Inflammatory macrophage (primary cell): ENCODE data around the gene GUCY2F.
A peak's percentile ranks its signal among the peaks of the same experiment; 100 is the strongest.

Experiments used
- DNase-seq, 2 donors: peaks; one replicate each; pipeline ENCODE4 v3.0.0-alpha.2; 2020 to 2022
- total RNA-seq, 18 experiments: gene quantifications; one replicate each; lab custom pipeline; 2026; ENCODE audit warnings: mixed read lengths in 6 of 18, inconsistent platforms in 2 of 18; lab: John Stamatoyannopoulos, UW

Gene GUCY2F
- 0.06 to 0.95 (median 0.40) reads per million in 18 experiments for total RNA-seq

DNA sequence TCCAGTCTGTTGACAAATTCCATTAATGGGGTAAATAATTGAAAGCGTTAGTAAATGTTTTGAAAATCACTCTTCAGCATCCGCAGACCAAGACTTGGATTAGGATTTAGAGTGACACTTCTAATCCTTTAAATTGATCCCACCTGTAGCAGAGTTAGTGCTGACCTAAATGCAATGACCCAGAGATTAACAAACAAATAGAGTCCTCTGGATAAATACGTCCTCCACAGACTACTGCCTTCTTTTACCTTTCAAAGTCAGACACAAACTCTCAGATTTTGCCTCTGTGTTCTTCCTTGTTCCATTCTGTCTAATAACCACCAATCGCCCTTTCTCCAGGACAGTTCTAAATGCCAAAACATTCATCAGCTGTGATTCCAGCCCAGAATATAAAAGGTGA, at the start of gene GUCY2F:
Gene GUCY2F, minus strand, starts transcription at position 101 of the 400 bp plus-strand sequence. CDS start 6,150 bp downstream, outside the sequence.
- no peak for DNase-seq

GRCh38 chrX:109519001-109519400, 37.1 kb upstream of the GUCY2F start:
- no peak for DNase-seq

GRCh38 chrX:109511113-109511512, 29.2 kb upstream of the GUCY2F start:
- DNase-seq: no peak

- DNase-seq: no peak
Measured at GRCh38 chrX:109508915-109509314, 27.0 kb upstream of the GUCY2F start.

GRCh38 chrX:109501176-109501575, 19.3 kb upstream of the GUCY2F start:
- DNase-seq: no peak

DNA sequence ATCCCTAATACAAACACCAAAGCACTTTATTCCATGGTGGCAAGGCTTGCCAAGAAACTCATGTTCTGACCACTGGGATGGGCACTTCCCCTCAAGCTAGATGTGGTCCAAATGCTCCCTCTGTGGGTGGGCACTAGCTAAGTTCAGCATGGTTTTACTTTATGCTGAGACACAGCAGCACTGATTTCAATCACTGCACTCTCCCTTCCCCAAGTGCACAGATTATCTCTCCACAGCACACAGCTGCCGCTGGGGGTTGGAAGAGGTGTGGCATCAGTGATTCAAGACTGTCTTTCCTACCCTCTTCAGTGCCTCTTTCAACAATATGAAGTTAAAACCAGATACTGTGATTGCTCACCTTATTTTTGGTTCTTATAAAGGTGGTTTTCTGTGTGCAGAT, 16.5 kb upstream of the GUCY2F start:
- DNase-seq: no peak

- DNase-seq: no peak
Measured at GRCh38 chrX:109489174-109489573, 7.3 kb upstream of the GUCY2F start.

DNA sequence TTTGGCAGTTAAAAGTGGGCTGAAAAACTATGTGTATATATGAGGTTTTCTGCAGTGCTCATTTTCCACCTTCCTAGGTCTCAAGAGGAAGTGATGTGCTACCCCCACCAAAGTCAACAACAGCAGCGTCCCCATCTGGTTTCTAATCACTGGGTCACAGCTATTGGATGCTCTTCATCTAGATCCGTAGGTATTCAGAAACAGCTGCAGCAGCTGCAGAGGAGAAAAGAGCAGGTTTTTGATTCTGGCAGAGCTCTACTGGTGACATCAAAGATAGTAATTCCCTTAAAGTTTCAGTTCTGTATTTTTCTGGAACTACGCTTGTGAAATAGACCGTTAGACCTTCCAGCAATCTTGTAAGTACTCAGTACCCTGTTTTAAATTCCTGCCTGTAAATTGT, 5.8 kb upstream of the GUCY2F start:
- peak; percentile 31 to 60 for DNase-seq

DNA sequence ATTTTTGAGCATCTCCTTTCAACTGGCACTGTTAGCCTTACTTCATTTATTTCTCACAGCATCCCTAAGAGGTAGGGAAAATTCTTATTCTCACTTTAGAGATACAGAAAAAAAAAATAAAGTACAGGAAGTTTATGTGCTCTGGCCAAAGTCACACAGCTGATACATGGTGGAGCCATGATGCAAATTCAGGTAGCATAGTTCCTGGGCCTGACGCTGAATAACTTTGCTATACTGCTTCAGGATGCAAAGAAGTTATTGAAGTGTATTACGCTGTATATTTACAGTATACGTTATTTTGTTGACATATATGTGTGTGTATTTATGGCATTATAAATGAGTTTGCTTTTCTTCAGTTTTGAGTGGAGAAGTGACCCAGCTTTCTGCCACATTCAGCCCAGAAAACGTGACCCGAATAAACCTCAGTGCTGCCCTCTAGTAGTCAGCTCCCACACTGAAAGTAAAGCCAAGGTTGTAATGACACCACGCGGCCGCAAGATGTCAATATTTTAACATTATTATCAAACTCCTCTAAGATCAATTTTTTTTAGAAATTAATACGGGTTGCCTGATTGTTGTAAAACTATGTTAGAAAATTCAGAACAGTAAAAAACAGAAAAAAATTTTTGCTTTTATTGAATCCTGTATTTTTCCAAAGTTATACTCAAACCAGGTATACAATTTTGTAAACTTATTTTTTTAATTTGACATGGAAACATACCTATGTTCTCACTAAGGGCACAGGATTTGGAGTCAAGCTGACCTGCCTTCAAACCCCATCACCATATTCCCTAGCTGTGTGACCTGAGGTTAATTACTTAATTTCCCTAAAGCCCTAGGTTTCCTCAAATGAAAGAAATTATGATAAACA, 3.8 kb upstream of the GUCY2F start:
- DNase-seq: peak; percentile 73 to 75

- no peak for DNase-seq
Measured at GRCh38 chrX:109484886-109485285, 3.0 kb upstream of the GUCY2F start.

DNA sequence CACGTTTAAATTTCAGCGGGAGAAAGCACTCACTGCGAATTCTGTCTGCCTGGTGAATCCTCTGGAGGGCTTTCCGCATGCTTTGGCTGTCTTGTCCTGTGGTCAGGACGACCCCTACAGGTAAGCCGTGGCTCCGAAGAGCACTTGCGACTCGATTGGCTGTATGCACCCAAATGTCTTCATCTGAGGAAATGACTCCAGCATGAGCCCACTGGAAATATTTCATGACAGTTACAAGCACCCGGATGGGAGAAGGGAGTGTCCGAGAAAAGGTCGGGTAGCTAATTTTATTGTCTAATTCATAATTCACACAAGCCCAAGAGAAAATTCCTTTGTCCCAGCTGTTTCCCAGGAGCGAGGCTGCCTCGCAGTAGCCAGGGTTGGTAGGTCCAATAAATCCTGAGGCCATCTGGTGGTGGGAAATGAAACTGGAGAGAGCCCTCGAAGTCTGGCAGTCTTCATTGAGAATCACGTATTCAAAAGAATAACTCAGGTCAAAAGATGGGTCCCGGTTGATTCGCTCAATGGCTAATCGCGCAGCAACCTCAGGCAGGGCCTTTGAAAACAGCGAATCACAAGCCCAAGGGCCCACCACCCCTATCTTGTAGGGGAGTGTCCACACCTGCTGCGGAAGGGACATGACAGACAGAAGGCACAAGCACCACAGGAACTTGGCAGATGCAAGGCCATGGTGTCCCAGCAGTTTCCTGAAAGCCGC, 6.6 kb downstream of the GUCY2F start:
- DNase-seq: peak; percentile 7 to 34

GRCh38 chrX:109472939-109473735, 8.7 kb downstream of the GUCY2F start:
- DNase-seq: peak; percentile 7 to 45

DNA sequence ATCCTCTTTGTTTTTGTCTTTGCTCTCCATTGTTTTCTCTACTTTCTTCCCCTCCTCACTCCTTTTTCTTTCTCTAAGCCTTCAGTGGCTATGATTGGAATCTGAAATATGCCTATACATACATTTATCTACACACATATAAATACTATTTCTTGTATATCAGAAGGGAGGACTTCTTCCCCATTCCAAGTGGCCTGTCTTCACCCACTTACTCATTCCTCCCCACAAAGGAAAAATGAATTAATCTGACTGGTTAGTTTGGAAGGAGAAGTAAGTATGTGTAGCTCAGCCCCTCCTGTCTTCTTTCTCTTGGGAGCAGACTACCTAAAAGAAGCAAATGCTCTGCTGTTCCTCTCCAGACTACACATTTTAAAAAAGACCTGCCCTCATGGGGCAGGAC, 17.7 kb downstream of the GUCY2F start:
- no peak for DNase-seq

DNA sequence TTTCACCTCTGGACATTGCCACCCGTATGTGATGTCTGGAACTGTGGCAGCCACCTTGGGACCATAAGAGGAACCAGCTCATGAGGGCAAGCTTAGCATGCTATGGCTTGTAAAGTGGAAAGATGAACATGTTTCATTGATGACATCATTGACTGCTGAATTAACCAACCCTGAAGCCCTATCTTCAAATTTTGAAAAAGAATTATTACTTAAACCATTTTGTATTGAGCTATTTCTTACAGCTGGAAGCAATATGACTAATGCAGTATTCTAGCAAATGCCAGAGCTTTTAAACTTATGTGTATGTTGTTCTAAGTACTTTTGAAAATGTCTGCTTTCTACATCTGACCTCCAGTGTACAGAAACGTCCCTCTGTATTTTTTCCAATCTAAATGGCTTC, 18.1 kb downstream of the GUCY2F start:
- no peak for DNase-seq

- no peak for DNase-seq
Measured at GRCh38 chrX:109448282-109448938, 33.5 kb downstream of the GUCY2F start.

- DNase-seq: peak; percentile 58
Measured at GRCh38 chrX:109441266-109441665, 40.6 kb downstream of the GUCY2F start.

- peak; percentile 57 to 78 for DNase-seq
Measured at GRCh38 chrX:109440475-109440874, 41.4 kb downstream of the GUCY2F start.

DNA sequence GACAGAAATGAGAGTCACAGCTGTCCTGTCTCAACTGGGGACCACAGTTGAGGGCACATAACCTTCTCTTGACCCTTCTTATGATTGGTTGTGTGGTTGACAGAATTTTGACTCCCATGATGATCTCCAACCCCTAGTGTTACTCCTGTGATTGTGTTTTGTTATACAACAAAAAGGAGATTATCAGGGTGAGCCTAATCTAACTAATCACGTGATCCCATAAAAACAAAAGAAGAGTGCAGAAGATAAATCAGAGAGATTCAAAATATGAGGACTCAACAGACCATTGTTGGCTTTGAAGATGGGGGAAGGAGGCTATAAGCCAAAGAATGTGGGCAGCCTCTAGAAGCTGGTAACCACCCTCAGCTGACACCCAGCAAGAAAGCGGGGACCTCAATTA, 72.7 kb downstream of the GUCY2F start:
- no peak for DNase-seq

DNA sequence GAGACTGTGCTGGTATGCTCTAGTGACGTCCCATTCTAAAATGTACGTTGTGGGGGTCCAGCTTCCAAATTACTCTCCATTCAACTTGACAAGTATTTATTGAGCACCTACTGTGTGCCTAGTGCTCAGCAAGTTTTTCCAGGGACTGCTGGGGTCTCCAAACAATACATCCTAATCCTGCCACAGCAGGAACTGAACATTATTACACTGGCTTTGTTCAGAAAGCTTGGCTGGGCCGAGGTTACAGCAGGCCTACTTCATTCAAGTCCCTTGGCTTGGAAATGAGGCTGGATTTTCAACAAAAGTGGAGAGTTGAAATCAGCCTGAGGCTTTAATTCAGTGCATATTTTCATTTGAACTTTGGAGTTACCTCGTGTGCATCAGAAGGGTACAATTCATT, 78.0 kb downstream of the GUCY2F start:
- DNase-seq: no peak

- no peak for DNase-seq
Measured at GRCh38 chrX:109399831-109400230, 82.1 kb downstream of the GUCY2F start.

DNA sequence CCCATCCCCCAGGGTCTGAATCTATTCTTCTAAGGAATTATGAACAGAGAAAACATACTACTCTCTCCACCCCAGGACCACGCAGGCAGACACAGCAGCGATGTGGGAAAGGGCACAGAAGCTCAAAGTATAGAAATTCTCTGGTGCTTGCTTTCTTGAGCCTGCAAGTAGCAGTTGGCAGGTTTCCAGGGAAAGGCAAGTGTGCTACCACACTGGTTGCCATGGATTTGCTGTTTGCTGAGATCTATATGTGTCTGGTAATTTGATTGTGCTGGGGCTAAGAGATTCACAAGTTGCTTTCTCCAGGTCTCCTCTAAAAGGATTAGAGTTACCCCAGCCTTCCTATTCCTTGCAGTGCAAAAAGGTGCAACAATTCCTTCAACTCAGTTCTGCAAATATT, 83.1 kb downstream of the GUCY2F start:
- no peak for DNase-seq

DNA sequence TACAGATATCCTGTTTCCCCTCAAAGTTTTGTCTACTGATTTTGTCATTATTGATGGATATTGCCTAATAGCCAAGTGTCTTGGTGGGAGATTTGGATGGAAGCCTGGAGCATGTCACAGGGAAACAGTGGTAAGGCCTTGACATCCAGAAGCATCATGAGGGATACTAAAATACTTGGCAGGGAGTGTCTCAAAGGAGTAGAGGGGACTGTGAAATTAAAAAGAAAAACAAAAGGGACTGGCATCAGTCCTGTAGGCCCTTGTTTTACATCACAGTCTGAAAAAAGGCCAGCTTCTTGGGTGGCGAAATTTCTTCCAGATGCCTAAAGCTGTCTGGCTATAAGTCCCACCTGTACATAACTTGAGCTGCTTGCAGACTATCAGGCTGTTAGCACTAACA, 83.8 kb downstream of the GUCY2F start:
- DNase-seq: no peak
